GM18870 (cell line): ENCODE data around the gene DLG4.
"Not testable (repeated sequence)": the region's sequence is repeated elsewhere in the genome, so short reads cannot be mapped to it uniquely, and the experiment has no call there.

Experiments
- ATAC-seq: cut with Tn5 transposase; IDR thresholded peaks from one replicate; pipeline ENCODE4 v1.9.1; 2021; ENCODE audit warnings: moderate library complexity; ENCODE audit not compliant: unreplicated experiment

DLG4 gene

GRCh38 chr17:7168841-7169564, 50.6 kb downstream of the DLG4 start:
- ATAC-seq = not testable (repeated sequence)

GRCh38 chr17:7167832-7168231, 51.8 kb downstream of the DLG4 start:
- no peak for ATAC-seq

- no peak for ATAC-seq
These were observed 52.8 kb downstream of the DLG4 start for GRCh38 chr17:7166873-7167272.

GRCh38 chr17:7159571-7159970, 60.1 kb downstream of the DLG4 start:
- ATAC-seq = not testable (repeated sequence)

- ATAC-seq = not testable (repeated sequence)
These were observed 61.2 kb downstream of the DLG4 start for GRCh38 chr17:7158424-7158823.

GRCh38 chr17:7156342-7156940, 63.2 kb downstream of the DLG4 start:
- ATAC-seq = no peak

GRCh38 chr17:7147772-7148171, 71.9 kb downstream of the DLG4 start:
- ATAC-seq = no peak

- no peak for ATAC-seq
These were observed 73.5 kb downstream of the DLG4 start for GRCh38 chr17:7146115-7146514.

GRCh38 chr17:7144213-7144612, 75.4 kb downstream of the DLG4 start:
- ATAC-seq = no peak

- ATAC-seq = no peak
These were observed 77.8 kb downstream of the DLG4 start for GRCh38 chr17:7141824-7142223.

- ATAC-seq = no peak
These were observed 80.2 kb downstream of the DLG4 start for GRCh38 chr17:7139400-7139799.

GRCh38 chr17:7138800-7139381, 80.7 kb downstream of the DLG4 start:
- ATAC-seq = no peak

GRCh38 chr17:7137171-7137943, 82.3 kb downstream of the DLG4 start:
- no peak for ATAC-seq
